ENCODE measurements around the gene KIF18A.

GRCh38 chr11:28105869-28106268, 2.1 kb downstream of the KIF18A start:
- TF ChIP-seq CTCF (IDR thresholded peaks at IDR 0.05) (no peak), POLR2A (IDR thresholded peaks at IDR 0.05) (no peak)
